A172 (cell line): Measurements from ENCODE around the gene KLHL22. TPM values are rescaled to one million over a fixed set of nuclear protein-coding genes. Genes with fewer than 3 reads are reported as not detected.
"Not testable (repeated sequence)": the region's sequence is repeated elsewhere in the genome, so short reads cannot be mapped to it uniquely, and the experiment has no call there.

Experiments used
- DNase-seq: peaks from one replicate; pipeline ENCODE4 v3.0.0-alpha.2; 2015; ENCODE audit warnings: low spot score
- total RNA-seq: library from RNA; depleted of rRNA; stranded (reverse); fragments of >200 nt; shearing (Covaris generic); gene quantifications from 2 replicates; pipeline ENCODE4 v1.2.3, GENCODE V29; 2014; rRNA removed

The KLHL22 gene, protein sequence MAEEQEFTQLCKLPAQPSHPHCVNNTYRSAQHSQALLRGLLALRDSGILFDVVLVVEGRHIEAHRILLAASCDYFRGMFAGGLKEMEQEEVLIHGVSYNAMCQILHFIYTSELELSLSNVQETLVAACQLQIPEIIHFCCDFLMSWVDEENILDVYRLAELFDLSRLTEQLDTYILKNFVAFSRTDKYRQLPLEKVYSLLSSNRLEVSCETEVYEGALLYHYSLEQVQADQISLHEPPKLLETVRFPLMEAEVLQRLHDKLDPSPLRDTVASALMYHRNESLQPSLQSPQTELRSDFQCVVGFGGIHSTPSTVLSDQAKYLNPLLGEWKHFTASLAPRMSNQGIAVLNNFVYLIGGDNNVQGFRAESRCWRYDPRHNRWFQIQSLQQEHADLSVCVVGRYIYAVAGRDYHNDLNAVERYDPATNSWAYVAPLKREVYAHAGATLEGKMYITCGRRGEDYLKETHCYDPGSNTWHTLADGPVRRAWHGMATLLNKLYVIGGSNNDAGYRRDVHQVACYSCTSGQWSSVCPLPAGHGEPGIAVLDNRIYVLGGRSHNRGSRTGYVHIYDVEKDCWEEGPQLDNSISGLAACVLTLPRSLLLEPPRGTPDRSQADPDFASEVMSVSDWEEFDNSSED
- 12.0 and 13.6 TPM in 2 replicates for total RNA-seq

- DNase-seq, result no peak
These were observed at the start of gene KLHL22 for GRCh38 chr22:20494978-20495860. TSS of gene KLHL22 (minus strand) at chr22:20495795. CDS start at chr22:20489211, 6,584 bp downstream.

DNA sequence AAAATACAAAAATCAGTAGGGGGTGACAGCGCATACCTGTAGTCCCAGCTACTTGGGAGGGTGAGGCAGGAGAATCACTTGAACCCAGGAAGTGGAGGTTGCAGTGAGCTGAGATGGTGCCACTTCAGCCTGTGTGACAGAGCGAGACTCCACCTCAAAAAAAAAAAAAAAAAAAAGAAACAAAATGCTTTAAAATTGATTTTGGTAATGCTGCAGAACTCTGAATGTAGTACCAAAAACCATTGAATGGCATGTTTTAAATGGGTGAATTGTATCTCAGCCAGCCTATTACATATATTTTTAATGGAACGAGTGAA lies 49.7 kb upstream of the KLHL22 start:
- not testable (repeated sequence) for DNase-seq

DNA sequence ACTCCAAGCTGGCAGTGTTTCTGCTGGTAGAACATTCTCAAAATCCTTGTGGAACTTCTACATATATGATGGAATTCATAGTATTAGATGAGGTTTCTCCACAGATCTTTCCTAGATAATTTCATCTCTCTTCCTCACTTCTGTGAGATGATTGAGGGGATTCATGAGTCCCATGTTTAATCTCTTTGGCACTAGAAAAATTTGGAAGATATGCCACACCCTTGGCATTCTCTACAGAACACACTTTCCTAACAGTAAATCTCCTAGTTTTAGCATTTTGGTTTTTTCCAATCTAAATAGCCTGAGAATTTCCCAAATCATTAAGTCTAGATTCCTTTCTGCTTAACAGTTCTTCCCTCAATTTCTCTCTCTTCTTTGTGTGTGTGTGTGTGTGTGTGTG lies 47.1 kb upstream of the KLHL22 start:
- DNase-seq, result no peak

GRCh38 chr22:20542055-20542454 lies 46.5 kb upstream of the KLHL22 start:
- DNase-seq, result no peak

DNA sequence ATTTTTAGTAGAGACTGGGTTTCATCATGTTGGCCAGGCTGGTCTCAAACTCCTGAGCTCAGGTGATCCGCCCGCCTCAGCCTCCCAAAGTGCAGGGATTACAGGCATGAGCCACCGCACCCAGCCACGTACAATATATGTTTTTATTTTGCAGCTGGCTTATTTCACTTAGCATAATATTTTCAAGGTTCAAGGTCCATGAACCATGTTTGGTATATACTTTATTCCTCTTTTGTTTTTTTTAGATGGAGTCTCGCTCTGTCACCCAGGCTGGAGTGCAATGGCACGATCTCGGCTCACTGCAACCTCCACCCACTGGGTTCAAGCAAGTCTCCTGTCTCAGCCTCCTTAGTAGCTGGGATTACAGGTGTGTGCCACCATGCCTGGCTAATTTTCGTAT lies 43.3 kb upstream of the KLHL22 start:
- not testable (repeated sequence) for DNase-seq

DNA sequence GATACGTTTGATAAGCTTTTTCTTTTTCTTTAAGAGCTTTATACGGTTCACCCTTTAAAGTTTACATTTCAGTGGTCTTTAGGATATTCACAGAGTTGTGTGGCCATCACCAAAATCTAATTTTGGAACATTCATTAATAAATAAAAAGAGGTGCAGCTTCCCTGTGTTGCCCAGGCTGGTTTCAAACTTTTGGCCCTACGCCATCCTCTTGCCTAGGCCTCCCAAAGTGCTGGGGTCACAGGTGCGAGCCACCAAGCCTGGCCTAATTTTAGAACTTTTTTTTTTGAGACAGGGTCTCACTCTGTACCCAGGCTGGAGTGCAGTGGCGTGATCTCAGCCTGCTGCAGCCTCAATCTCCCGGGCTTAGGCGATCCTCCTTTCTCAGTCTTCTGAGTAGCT lies 42.4 kb upstream of the KLHL22 start:
- DNase-seq, result no peak

GRCh38 chr22:20537325-20537756 lies 41.7 kb upstream of the KLHL22 start:
- DNase-seq, result no peak

DNA sequence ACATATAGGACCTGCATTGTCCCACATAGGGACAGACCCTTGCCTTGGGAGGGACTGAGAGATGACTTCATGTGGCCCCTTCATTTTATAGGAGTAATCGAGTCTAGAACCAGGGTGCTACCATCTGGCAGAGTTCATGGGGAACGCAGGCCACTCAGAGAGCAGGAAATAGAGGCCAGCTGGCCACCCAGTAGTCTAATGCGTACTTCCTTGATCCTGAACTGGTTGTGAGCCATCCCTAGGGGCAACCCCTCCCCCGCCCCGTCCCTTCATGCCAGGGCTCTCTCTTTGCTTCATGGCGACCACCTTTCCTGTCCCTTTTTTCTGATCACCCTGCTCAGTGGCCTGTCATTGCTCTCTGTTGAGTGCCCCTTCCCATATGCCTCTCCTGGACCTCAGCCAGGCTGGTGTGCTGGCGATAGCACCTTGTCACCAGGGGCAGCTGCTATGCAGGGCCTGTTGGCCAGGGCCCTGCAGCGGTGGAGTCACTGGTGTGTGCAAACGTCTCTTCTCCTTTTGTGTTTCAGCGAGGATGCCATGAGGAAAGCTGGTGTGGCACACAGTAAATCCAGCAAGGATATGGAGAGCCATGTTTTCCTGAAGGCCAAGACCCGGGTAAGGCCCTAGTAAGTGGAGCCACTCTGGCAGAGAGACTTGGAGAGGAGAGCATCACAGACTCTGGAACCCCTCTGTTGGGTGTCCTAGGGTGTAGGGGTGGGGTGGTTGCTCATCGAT lies 41.2 kb upstream of the KLHL22 start:
- DNase-seq, result no peak

DNA sequence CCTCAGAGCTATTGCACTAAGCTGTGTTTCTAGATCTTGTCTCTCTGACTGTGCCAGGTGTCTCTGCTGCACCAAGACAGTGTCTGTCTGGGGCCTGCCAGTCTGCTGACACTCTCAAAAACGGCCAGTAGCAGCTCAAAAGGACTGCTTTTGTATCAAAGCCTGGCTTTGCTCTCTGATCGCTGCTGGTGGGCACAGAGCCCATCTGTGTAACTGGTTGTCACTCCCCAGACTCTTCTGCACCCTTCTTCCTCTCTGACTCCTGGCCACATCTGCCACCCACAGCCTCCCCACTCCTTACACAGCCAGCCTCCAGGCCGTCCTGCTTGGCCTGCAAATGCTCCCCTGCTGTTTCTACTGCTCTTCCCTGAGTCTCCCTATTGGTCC lies 38.3 kb upstream of the KLHL22 start:
- DNase-seq, result no peak

DNA sequence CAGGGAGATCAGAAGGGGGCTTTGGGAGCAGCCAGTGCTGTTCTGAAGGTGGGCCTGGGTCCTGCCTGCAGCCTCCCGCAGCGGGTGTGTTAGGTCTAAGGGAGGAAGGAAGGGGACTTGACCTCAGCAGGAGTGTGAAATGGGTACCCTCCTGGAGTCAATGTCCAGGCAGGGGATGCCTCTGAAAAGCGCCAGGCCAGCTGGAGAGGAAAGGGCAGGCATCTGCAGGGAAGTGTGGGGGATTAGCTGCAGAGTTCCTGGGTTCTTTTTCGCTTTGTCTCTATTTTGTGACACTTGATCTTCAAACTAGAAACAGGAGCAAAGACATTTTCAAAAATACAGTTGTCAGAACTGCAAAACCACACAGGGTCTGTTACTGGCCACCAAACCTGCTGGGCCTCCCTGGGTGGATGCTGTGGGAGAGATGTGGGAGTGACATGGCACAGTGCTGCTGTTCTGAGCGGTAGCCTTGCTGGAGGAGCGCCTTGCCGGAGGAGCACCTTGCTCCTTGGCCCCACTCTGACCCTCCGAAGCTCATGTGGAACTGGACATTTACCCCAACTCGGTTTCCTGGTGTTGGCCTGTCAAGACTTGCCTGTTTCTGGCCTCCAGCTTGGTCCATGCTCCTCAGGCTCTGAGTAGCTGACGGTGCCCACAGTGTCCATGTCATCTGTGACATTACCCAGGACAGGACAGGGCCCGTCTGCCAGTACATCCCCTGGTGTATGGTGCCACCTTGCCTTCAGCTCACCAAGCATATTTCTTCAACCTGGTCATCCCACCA lies 37.7 kb upstream of the KLHL22 start:
- DNase-seq, result no peak

GRCh38 chr22:20532256-20532993 lies 36.8 kb upstream of the KLHL22 start:
- DNase-seq, result no peak

GRCh38 chr22:20531404-20532201 lies 36.0 kb upstream of the KLHL22 start:
- DNase-seq, result peak; percentile 92

DNA sequence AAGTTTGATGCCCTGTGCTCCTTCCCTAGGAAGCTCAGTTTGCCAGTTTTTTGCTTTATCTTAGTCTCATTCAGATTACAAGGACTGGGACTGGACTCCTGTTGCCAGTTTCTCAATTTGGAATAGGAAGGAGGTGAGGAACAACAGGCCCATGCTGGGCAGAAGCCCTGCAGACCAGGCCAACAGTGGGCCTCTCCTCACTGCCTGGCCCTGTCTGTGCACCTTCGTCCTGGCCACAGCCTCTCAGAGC lies 35.5 kb upstream of the KLHL22 start:
- no peak for DNase-seq

DNA sequence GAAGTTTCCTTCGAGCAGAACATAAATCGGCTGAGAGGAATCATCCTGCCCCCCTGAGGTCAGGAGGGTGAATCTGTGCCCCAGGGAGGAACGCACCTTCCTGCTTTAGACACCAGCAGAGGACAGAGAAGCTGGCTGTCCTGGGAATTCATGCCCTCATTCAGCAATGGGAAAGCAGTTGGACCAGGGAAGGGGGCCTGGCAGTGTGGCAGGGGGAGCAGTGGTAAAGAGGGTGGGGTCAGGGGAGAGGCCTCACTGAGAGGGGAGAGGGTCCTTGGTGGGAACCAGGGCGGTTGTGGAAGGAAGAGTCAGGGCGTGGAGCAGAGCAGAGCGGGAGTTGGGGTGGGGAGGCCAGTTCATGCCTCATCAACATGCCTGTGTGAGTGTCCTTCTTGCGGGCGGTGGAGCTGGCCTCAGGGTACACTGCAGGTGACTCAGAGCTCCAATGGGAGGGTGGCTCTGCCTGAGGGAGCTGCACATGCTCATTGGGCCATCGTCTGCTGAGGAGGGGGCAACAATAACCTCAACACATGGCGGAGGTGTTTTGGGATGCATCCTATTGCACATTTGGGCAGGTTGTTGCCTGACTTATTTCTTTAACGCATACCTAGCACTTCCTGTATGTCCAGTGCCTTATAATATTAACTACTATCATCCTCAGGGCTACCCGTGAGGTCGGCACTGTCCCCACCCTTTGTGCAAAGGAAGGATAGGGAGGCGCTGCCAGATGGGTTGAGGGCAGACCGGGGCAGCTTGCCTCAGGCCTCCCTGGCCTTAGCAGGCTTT lies 35.0 kb upstream of the KLHL22 start:
- peak; percentile 83 for DNase-seq

GRCh38 chr22:20528405-20528978 lies 32.9 kb upstream of the KLHL22 start:
- DNase-seq, result no peak

DNA sequence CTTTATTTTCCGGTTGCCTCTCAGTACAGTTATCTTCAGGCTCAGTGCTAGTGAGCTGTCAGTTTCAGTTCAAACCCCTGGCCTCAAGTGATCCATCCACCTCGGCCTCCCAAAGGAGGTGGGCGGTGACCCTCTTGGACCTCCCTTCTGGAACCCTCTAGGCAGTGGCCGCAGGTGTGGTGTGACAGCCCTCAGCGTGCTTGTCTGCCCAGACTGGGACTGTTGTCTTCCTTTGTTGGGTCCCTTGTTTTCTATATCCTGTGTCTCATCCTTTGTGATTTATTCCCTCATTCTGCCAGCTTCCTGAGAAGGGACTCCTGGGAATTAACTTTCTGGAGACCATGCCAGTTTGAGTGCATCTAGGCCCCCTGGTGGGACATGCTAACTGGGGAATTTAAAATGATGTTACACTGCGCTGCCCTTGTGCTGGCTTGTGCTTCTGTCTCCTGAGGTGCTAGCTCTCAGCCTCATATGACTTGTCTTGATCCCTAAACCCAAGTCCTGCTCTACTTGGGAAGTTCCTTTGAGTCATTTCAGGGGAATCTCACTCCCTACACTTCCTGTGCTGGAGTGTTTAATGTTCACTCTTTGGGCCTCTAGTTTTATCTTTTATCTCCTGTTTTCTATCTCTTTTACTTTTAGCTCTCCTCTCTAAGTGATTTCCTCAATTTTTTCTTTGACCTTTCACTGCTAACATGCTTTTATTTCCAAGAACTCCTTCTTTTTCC lies 31.2 kb upstream of the KLHL22 start:
- DNase-seq, result peak; percentile 88

DNA sequence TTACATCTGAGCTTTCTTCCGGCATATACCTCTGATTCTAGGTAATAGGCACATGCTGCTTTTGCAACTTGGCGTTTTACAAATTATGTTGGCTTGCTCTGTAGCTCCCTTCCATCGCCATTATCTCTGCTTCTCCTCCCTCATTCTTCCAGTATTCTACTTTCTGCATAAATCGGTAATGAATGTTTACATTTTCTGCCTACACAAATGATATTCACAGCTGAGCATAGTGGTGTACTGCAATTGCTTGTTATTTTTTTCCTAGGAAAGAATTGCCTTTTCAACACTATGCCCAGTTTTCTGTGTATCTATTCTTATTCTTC lies 30.7 kb upstream of the KLHL22 start:
- DNase-seq, result no peak

DNA sequence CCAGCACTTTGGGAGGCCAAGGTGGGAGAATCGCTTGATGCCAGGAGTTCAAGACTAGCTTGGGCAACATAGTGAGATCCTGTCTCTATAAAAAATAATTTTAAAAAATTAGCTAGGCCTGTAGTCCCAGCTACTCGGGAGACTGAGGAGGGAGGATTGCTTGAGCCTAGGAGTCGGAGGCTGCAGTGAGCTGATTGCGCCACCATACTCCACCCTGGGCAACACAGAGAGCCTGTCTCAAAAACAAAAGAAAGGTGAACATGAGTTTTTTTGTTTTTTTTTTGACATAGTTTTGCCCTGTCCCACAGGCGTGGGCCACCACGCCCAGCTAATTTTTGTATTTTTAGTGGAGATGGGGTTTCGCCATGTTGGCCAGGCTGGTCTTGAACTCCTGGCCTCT lies 29.5 kb upstream of the KLHL22 start:
- DNase-seq, result no peak
